Neutrophil (primary cell): Measurements from ENCODE around the gene TBX5.

Experiments used
- H3K27ac ChIP-seq: fragments of 200-600 bp; sonication (generic); 2 replicates; pipeline ENCODE4 v1.5.1; 2016; ENCODE audit warnings: mild to moderate bottlenecking, moderate library complexity
- H3K27me3 ChIP-seq: fragments of 200-600 bp; sonication (generic); 2 replicates; pipeline ENCODE4 v1.6.0; 2016; ENCODE audit warnings: mild to moderate bottlenecking
- H3K36me3 ChIP-seq: fragments of 200-600 bp; sonication (generic); 2 replicates; pipeline ENCODE4 v1.5.1; 2017
- H3K4me1 ChIP-seq, 2 experiments: fragments of 200-600 bp in 1 of 2; sonication (generic) in 1 of 2; 1 replicate in 1 of 2; 2 replicates in 1 of 2; pipeline versions ENCODE4 v1.5.1 to v1.6.1; 2013 to 2016; ENCODE audit warnings: low read depth in 1 of 2, low read length in 1 of 2, mild to moderate bottlenecking in 1 of 2, moderate library complexity in 1 of 2; ENCODE audit not compliant: control insufficient read depth in 1 of 2, insufficient read depth in 1 of 2
- H3K4me3 ChIP-seq, 2 experiments: fragments of 200-600 bp in 1 of 2; sonication (generic) in 1 of 2; 1 replicate in 1 of 2; 2 replicates in 1 of 2; pipeline ENCODE4 v1.5.1; 2013 to 2016; ENCODE audit warnings: low read depth in 1 of 2, low read length in 1 of 2, mild to moderate bottlenecking in 1 of 2, moderate library complexity in 1 of 2
- H3K9me3 ChIP-seq: fragments of 200-600 bp; sonication (generic); 2 replicates; pipeline ENCODE4 v1.5.1; 2016
- CTCF ChIP-seq: fragments of 200-600 bp; sonication (generic); IDR thresholded peaks from 2 replicates; pipeline ENCODE4 v1.5.1; 2016; ENCODE audit warnings: antibody characterized with exemption

The TBX5 gene

GRCh38 chr12:114314403-114314802 lies 91.5 kb downstream of the TBX5 start:
- Histone ChIP-seq H3K4me1 (no peaks in the 10 kb centered on the region), H3K9me3 (no peaks in the 10 kb centered on the region), H3K36me3 (no peaks in the 10 kb centered on the region), H3K4me3 (no peak overlapping the region), H3K27ac (no peak overlapping the region), H3K27me3 (no peaks in the 10 kb centered on the region)
- no peak for TF ChIP-seq CTCF

- no peaks in the 10 kb centered on the region for H3K27me3 ChIP-seq
- H3K36me3 ChIP-seq, result no peaks in the 10 kb centered on the region
- no peak for TF ChIP-seq CTCF
- no peaks in the 10 kb centered on the region for H3K4me1 ChIP-seq
- no peaks in the 10 kb centered on the region for H3K9me3 ChIP-seq
- no peak overlapping the region for H3K4me3 ChIP-seq
- H3K27ac ChIP-seq, result no peak overlapping the region
These were observed 92.0 kb downstream of the TBX5 start for GRCh38 chr12:114313910-114314309.

GRCh38 chr12:114311974-114312373 lies 94.0 kb downstream of the TBX5 start:
- no peak overlapping the region for H3K4me3 ChIP-seq
- no peaks in the 10 kb centered on the region for H3K27me3 ChIP-seq
- no peak for TF ChIP-seq CTCF
- no peaks in the 10 kb centered on the region for H3K4me1 ChIP-seq
- no peak overlapping the region for H3K27ac ChIP-seq
- H3K9me3 ChIP-seq, result no peaks in the 10 kb centered on the region
- no peaks in the 10 kb centered on the region for H3K36me3 ChIP-seq

GRCh38 chr12:114306646-114307045 lies 99.3 kb downstream of the TBX5 start:
- no peaks in the 10 kb centered on the region for H3K4me1 ChIP-seq
- H3K4me3 ChIP-seq, result no peak overlapping the region
- H3K36me3 ChIP-seq, result no peaks in the 10 kb centered on the region
- no peak for TF ChIP-seq CTCF
- H3K9me3 ChIP-seq, result no peaks in the 10 kb centered on the region
- no peak overlapping the region for H3K27ac ChIP-seq
- no peaks in the 10 kb centered on the region for H3K27me3 ChIP-seq

- no peak overlapping the region for H3K27ac ChIP-seq
- no peaks in the 10 kb centered on the region for H3K4me1 ChIP-seq
- no peaks in the 10 kb centered on the region for H3K9me3 ChIP-seq
- no peak overlapping the region for H3K4me3 ChIP-seq
- no peaks in the 10 kb centered on the region for H3K36me3 ChIP-seq
- no peak for TF ChIP-seq CTCF
- H3K27me3 ChIP-seq, result no peaks in the 10 kb centered on the region
These were observed 100.5 kb downstream of the TBX5 start for GRCh38 chr12:114305446-114305845.
